Uterus (tissue), 4 donors: ENCODE results near the gene SLC2A10. TPM values are rescaled to one million over a fixed set of nuclear protein-coding genes. Genes with fewer than 3 reads are reported as not detected.

Experiments
- DNase-seq, 2 donors: peaks; one replicate each; pipeline ENCODE4 v3.0.0-alpha.2; 2019 to 2020
- H3K27ac ChIP-seq, 2 donors: fragments of 200-600 bp; sonication (generic); 1 replicate in 1 of 2; 2 replicates in 1 of 2; pipeline ENCODE4 v1.5.1; 2016 to 2018
- H3K27me3 ChIP-seq, 2 donors: fragments of 200-600 bp; sonication (generic); one replicate each; pipeline ENCODE4 v1.5.1; 2018 to 2019; ENCODE audit warnings: control low read depth in 1 of 2
- H3K36me3 ChIP-seq, 2 donors: fragments of 200-600 bp; sonication (generic); one replicate each; pipeline ENCODE4 v1.5.1; 2019; ENCODE audit warnings: control low read depth in 1 of 2
- H3K4me1 ChIP-seq, 2 donors: fragments of 200-600 bp; sonication (generic); one replicate each; pipeline ENCODE4 v1.5.1; 2018 to 2019; ENCODE audit warnings: control low read depth in 1 of 2
- H3K4me3 ChIP-seq, 2 donors: fragments of 200-600 bp; sonication (generic); 1 replicate in 1 of 2; 2 replicates in 1 of 2; pipeline ENCODE4 v1.5.1; 2018 to 2019; ENCODE audit warnings: mild to moderate bottlenecking in 1 of 2
- H3K9me3 ChIP-seq, 2 donors: fragments of 200-600 bp; sonication (generic); one replicate each; pipeline ENCODE4 v1.5.1; 2019; ENCODE audit warnings: control low read depth in 1 of 2
- CTCF ChIP-seq, 4 experiments: fragments of 200-600 bp in 2 of 4; fragments of 450-650 bp in 2 of 4; sonication (generic) in 2 of 4; IDR thresholded peaks; one replicate each; pipeline ENCODE4 v1.5.1; 2016 to 2019; ENCODE audit warnings: antibody characterized with exemption in 4 of 4, mild to moderate bottlenecking in 2 of 4, moderate library complexity in 1 of 4
- POLR2A ChIP-seq, 2 donors: fragments of 450-650 bp; IDR thresholded peaks; one replicate each; pipeline ENCODE4 v1.6.1; 2016; ENCODE audit warnings: antibody characterized with exemption in 2 of 2, mild to moderate bottlenecking in 1 of 2, moderate library complexity in 1 of 2
- intact Hi-C: fragments of 100-400 bp; cut with DNase I; formaldehyde crosslinking; loops from one replicate; pipeline ENCODE4 v1.15.1; 2023; ENCODE audit warnings: low total_unique reads
- total RNA-seq, 4 donors: library from RNA; depleted of rRNA in 3 of 4; stranded (reverse); fragments of >200 nt in 3 of 4; gene quantifications; one replicate each; pipeline versions ENCODE4 v1.1.0 to v1.2.4, GENCODE V29; 2014 to 2023
- donor health status: DM: yes; HTN: yes; CAD: no.

The SLC2A10 gene
- total RNA-seq, 4 donors from 2014 or later, result 1.3 to 32.3 (median 12.6) TPM

- H3K4me1 ChIP-seq, result no peaks in the 10 kb centered on the region
- H3K27ac ChIP-seq, result no peak overlapping the region
- no peaks in the 10 kb centered on the region for H3K36me3 ChIP-seq
- intact Hi-C loops, result no loop called here
- H3K27me3 ChIP-seq, result peaks cover 0 to 7% of the 10 kb centered on the region in 2 donors
- no peak for DNase-seq
- H3K4me3 ChIP-seq, result no peak overlapping the region
- H3K9me3 ChIP-seq, result no peaks in the 10 kb centered on the region
- TF ChIP-seq POLR2A (IDR thresholded peaks at IDR 0.05), result no peak
- no peak for TF ChIP-seq CTCF (IDR thresholded peaks at IDR 0.05)
These were observed 37.6 kb downstream of the SLC2A10 start for GRCh38 chr20:46746956-46747526.

DNA sequence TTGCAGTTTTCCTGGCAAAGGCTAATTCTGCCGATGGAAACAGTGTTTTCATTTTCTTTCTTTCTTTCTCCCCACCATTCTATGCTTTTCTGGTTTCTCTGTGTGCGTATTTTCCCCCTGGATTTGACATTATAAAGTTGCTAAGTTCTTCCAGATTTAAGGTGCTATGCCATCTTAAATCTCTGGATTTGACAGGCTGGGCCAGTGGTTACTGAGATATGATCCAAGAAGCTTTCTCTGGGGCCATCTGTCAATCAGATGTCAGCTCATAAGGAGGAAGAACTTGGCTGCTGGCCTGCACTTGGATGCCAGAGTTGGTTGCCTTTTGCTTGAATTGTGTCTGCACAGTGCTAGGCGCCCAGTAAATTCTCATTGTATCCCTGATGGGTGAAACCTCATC, 39.7 kb downstream of the SLC2A10 start:
- DNase-seq, result no peak
- Histone ChIP-seq H3K36me3 (no peaks in the 10 kb centered on the region), H3K27me3 (peaks cover 0 to 7% of the 10 kb centered on the region in 2 donors), H3K9me3 (no peaks in the 10 kb centered on the region), H3K4me1 (no peaks in the 10 kb centered on the region), H3K4me3 (no peak overlapping the region), H3K27ac (no peak overlapping the region)
- TF ChIP-seq CTCF (IDR thresholded peaks at IDR 0.05) (no peak), POLR2A (IDR thresholded peaks at IDR 0.05) (no peak)
- intact Hi-C loops, result no loop called here

DNA sequence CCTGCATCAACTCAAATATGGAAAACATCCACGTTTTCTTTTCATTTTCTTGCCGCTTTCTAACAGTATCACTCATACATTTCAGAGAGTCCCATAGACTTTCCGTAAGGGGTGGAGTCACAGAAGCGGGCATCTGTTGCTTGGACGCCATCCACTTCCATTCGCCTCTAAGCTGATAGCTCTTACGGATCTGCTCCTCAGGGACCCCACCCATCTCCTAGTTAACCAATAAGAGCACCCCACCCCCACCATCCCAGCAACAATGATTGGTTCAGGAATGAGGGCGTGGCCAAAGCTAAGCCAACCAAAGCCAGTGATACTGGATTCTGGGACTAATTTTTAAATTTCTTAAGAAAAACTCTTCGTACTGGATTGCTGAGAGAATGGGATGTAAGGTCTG, 42.4 kb downstream of the SLC2A10 start:
- Histone ChIP-seq H3K9me3 (no peaks in the 10 kb centered on the region), H3K4me1 (no peaks in the 10 kb centered on the region), H3K4me3 (no peak overlapping the region), H3K36me3 (no peaks in the 10 kb centered on the region), H3K27ac (no peak overlapping the region), H3K27me3 (no peaks in the 10 kb centered on the region)
- intact Hi-C loops, result no loop called here
- TF ChIP-seq CTCF (IDR thresholded peaks at IDR 0.05) (no peak), POLR2A (IDR thresholded peaks at IDR 0.05) (no peak)
- no peak for DNase-seq

DNA sequence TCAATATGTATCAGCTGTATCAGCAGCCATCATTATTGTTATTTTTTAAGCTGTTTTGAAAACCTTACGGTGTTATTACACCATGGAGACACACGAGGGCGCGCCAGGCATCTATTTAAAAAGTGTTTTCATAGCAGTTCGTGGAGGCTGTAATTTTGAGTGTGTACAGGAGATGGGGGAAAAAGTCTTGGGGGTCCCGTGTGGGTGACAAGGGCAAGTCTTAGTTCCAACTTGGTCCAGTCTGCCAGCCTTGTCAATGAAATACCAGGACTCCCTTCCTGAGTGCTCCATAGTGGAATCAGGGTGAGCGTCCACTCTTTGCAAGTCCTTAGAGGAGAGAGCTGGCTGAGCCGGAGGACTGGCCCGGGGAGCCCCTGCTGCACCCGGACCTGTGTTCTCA, 43.3 kb downstream of the SLC2A10 start:
- no peaks in the 10 kb centered on the region for H3K9me3 ChIP-seq
- no peaks in the 10 kb centered on the region for H3K4me1 ChIP-seq
- no peak overlapping the region for H3K4me3 ChIP-seq
- H3K36me3 ChIP-seq, result no peaks in the 10 kb centered on the region
- DNase-seq, result peak; percentile 45 to 47
- intact Hi-C loops, result no loop called here
- no peaks in the 10 kb centered on the region for H3K27me3 ChIP-seq
- TF ChIP-seq POLR2A (IDR thresholded peaks at IDR 0.05) (no peak), CTCF (IDR thresholded peaks at IDR 0.05) (peak; percentile 54 to 73 (median 60))
- no peak overlapping the region for H3K27ac ChIP-seq

DNA sequence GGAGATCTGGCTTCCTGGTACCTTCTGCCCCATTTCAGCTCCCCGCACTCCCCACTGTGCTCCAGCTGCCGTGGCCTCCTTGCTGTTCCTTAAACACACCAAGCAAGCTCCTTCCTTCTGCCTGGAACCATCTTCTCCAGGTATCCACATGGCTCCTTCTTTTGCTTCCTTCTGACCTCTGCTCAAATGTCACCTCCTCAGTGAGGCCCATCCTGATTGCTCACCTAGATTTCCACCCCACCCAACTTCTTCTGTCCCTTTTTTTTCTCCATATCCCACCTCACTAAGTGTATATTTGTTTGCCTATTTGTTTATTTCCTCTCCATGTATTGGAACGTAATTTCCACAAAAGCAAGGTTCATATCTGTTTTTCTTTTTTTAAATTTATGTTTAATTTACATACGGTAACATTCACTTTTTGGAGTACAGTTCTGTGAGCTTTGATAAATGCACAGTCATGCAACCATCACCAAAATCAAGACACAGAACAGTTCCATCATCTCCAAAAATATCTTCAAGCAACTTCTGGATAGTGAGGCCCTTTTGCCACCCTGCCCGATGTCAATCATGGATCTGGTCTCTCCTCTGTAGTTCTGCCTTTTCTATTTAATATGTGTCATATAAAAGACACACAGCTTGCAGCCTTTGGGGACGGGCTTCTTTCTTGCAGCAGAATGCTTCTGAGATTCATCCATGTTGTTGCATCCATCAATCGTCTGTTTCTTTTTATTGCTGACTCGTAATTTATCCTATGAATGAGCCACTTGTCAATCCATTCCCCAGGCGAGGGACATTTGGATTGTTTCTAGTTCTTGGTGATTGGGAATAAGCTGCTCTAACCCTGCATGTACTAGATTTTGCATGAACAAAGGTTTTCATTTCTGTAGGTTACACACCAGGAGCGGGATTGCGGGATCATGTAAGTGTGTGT, 46.3 kb downstream of the SLC2A10 start:
- no peak overlapping the region for H3K4me3 ChIP-seq
- TF ChIP-seq CTCF (IDR thresholded peaks at IDR 0.05), result no peak
- TF ChIP-seq POLR2A (IDR thresholded peaks at IDR 0.05), result no peak
- no peaks in the 10 kb centered on the region for H3K36me3 ChIP-seq
- H3K27me3 ChIP-seq, result no peaks in the 10 kb centered on the region
- no peaks in the 10 kb centered on the region for H3K9me3 ChIP-seq
- no peak overlapping the region for H3K27ac ChIP-seq
- intact Hi-C loops, result no loop called here
- no peaks in the 10 kb centered on the region for H3K4me1 ChIP-seq
- no peak for DNase-seq
